ENCODE results near the gene TUFM. TPM values are rescaled to one million over a fixed set of nuclear protein-coding genes. Genes with fewer than 3 reads are reported as not detected.

Gene TUFM
- total and polyA plus RNA-seq, 2 experiments from 2014 or later = 192 to 248 TPM

GRCh38 chr16:28873543-28874201 lies 27.5 kb upstream of the TUFM start:
- H3K27ac ChIP-seq (ENCODE audit: low read depth) = no peak overlapping the region
- H3K27me3 ChIP-seq (ENCODE audit: insufficient read depth) = peaks cover under 1% of the 10 kb centered on the region; the same call in 1 of the 2 replicates
- H3K4me1 Mint-ChIP-seq = peaks cover 24% of the 10 kb centered on the region
- H3K9me2 ChIP-seq (ENCODE audit: insufficient read depth) = no peaks in the 10 kb centered on the region
- H3K27me3 Mint-ChIP-seq (ENCODE audit: insufficient read depth, low read depth, poor library complexity) = peaks cover 9% of the 10 kb centered on the region
- H3K4me1 ChIP-seq (ENCODE audit: insufficient read depth) = peaks cover 17% of the 10 kb centered on the region; the same call in 1 of the 2 replicates
- H3K4me2 ChIP-seq = no peak overlapping the region
- H3K36me3 ChIP-seq (ENCODE audit: insufficient read depth) = peaks cover 4% of the 10 kb centered on the region
- H3K36me3 Mint-ChIP-seq (ENCODE audit: low read depth) = peaks cover 34% of the 10 kb centered on the region; the same call in 2 of the 3 replicates
- ATAC-seq (peak; percentile 79), DNase-seq (ENCODE audit: low spot score) (peak; percentile 78)
- no peak overlapping the region for H3K27ac Mint-ChIP-seq
- no peaks in the 10 kb centered on the region; the same call in 1 of the 2 replicates for H4K20me1 ChIP-seq (replicated peaks; ENCODE audit: insufficient read depth)
- H3K79me2 ChIP-seq (replicated peaks; ENCODE audit: insufficient read depth) = no peaks in the 10 kb centered on the region
- no peak overlapping the region for H3K4me3 Mint-ChIP-seq
- H3K4me3 ChIP-seq = no peak overlapping the region
- no peak for TF ChIP-seq JUNB (IDR thresholded peaks at IDR 0.05; ENCODE audit: unreplicated experiment)
- no peak for TF ChIP-seq NANOG (IDR thresholded peaks at IDR 0.05; ENCODE audit: borderline replicate concordance)
- no peak for TF ChIP-seq EZH2 (IDR thresholded peaks at IDR 0.05; ENCODE audit: low read depth, unreplicated experiment)
- TF ChIP-seq, protein P1, sequence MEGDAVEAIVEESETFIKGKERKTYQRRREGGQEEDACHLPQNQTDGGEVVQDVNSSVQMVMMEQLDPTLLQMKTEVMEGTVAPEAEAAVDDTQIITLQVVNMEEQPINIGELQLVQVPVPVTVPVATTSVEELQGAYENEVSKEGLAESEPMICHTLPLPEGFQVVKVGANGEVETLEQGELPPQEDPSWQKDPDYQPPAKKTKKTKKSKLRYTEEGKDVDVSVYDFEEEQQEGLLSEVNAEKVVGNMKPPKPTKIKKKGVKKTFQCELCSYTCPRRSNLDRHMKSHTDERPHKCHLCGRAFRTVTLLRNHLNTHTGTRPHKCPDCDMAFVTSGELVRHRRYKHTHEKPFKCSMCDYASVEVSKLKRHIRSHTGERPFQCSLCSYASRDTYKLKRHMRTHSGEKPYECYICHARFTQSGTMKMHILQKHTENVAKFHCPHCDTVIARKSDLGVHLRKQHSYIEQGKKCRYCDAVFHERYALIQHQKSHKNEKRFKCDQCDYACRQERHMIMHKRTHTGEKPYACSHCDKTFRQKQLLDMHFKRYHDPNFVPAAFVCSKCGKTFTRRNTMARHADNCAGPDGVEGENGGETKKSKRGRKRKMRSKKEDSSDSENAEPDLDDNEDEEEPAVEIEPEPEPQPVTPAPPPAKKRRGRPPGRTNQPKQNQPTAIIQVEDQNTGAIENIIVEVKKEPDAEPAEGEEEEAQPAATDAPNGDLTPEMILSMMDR (conservative IDR thresholded peaks at IDR 0.05; ENCODE audit: low read depth in 2 of 2) = peak; percentile 66 to 75
- H3K9me3 Mint-ChIP-seq = no peaks in the 10 kb centered on the region
- H3F3A ChIP-seq (replicated peaks; ENCODE audit: low read depth) = 0 out of 2 replicates have a peak, but pooled peaks cover 2% of the 10 kb centered on the region
- H2AFZ ChIP-seq = no peak overlapping the region

- no peak overlapping the region for H3K27ac Mint-ChIP-seq
- no peaks in the 10 kb centered on the region for H3K9me2 ChIP-seq (ENCODE audit: insufficient read depth)
- ATAC-seq = no peak
- no peak overlapping the region for H3K27ac ChIP-seq (ENCODE audit: low read depth)
- H3K36me3 Mint-ChIP-seq (ENCODE audit: low read depth) = peaks cover 36% of the 10 kb centered on the region; the same call in 2 of the 3 replicates
- no peaks in the 10 kb centered on the region for H4K20me1 ChIP-seq (replicated peaks; ENCODE audit: insufficient read depth)
- peaks cover 17% of the 10 kb centered on the region for H3K4me1 Mint-ChIP-seq
- H3K4me2 ChIP-seq = no peak overlapping the region
- no peaks in the 10 kb centered on the region for H3K79me2 ChIP-seq (replicated peaks; ENCODE audit: insufficient read depth)
- H3F3A ChIP-seq (replicated peaks; ENCODE audit: low read depth) = 0 out of 2 replicates have a peak, but pooled peaks cover 2% of the 10 kb centered on the region
- peaks cover 4% of the 10 kb centered on the region for H3K36me3 ChIP-seq (ENCODE audit: insufficient read depth)
- no peak overlapping the region for H3K4me3 Mint-ChIP-seq
- H3K27me3 ChIP-seq (ENCODE audit: insufficient read depth) = no peaks in the 10 kb centered on the region
- peaks cover 7% of the 10 kb centered on the region for H3K27me3 Mint-ChIP-seq (ENCODE audit: insufficient read depth, low read depth, poor library complexity)
- no peak overlapping the region for H2AFZ ChIP-seq
- no peak overlapping the region for H3K4me3 ChIP-seq
- peaks cover 11% of the 10 kb centered on the region; the same call in 1 of the 2 replicates for H3K4me1 ChIP-seq (ENCODE audit: insufficient read depth)
- H3K9me3 Mint-ChIP-seq = no peaks in the 10 kb centered on the region
- DNase-seq (ENCODE audit: low spot score) = no peak
- TF ChIP-seq ETS1 (IDR thresholded peaks at IDR 0.05) = no peak
- TF ChIP-seq STAT1 (IDR thresholded peaks at IDR 0.05; ENCODE audit: unreplicated experiment) = no peak
- no peak for TF ChIP-seq EZH2phosphoT487 (IDR thresholded peaks at IDR 0.05; ENCODE audit: unreplicated experiment)
- no peak for TF ChIP-seq NANOG (IDR thresholded peaks at IDR 0.05; ENCODE audit: borderline replicate concordance)
- no peak for TF ChIP-seq POLR2AphosphoS5 (IDR thresholded peaks at IDR 0.05; ENCODE audit: low read depth)
- no peak for TF ChIP-seq CREB1 (CRISPR knock-in tag; IDR thresholded peaks at IDR 0.05; ENCODE audit: low read depth)
- TF ChIP-seq EZH2 (IDR thresholded peaks at IDR 0.05; ENCODE audit: low read depth, unreplicated experiment) = no peak
- TF ChIP-seq, protein P2, sequence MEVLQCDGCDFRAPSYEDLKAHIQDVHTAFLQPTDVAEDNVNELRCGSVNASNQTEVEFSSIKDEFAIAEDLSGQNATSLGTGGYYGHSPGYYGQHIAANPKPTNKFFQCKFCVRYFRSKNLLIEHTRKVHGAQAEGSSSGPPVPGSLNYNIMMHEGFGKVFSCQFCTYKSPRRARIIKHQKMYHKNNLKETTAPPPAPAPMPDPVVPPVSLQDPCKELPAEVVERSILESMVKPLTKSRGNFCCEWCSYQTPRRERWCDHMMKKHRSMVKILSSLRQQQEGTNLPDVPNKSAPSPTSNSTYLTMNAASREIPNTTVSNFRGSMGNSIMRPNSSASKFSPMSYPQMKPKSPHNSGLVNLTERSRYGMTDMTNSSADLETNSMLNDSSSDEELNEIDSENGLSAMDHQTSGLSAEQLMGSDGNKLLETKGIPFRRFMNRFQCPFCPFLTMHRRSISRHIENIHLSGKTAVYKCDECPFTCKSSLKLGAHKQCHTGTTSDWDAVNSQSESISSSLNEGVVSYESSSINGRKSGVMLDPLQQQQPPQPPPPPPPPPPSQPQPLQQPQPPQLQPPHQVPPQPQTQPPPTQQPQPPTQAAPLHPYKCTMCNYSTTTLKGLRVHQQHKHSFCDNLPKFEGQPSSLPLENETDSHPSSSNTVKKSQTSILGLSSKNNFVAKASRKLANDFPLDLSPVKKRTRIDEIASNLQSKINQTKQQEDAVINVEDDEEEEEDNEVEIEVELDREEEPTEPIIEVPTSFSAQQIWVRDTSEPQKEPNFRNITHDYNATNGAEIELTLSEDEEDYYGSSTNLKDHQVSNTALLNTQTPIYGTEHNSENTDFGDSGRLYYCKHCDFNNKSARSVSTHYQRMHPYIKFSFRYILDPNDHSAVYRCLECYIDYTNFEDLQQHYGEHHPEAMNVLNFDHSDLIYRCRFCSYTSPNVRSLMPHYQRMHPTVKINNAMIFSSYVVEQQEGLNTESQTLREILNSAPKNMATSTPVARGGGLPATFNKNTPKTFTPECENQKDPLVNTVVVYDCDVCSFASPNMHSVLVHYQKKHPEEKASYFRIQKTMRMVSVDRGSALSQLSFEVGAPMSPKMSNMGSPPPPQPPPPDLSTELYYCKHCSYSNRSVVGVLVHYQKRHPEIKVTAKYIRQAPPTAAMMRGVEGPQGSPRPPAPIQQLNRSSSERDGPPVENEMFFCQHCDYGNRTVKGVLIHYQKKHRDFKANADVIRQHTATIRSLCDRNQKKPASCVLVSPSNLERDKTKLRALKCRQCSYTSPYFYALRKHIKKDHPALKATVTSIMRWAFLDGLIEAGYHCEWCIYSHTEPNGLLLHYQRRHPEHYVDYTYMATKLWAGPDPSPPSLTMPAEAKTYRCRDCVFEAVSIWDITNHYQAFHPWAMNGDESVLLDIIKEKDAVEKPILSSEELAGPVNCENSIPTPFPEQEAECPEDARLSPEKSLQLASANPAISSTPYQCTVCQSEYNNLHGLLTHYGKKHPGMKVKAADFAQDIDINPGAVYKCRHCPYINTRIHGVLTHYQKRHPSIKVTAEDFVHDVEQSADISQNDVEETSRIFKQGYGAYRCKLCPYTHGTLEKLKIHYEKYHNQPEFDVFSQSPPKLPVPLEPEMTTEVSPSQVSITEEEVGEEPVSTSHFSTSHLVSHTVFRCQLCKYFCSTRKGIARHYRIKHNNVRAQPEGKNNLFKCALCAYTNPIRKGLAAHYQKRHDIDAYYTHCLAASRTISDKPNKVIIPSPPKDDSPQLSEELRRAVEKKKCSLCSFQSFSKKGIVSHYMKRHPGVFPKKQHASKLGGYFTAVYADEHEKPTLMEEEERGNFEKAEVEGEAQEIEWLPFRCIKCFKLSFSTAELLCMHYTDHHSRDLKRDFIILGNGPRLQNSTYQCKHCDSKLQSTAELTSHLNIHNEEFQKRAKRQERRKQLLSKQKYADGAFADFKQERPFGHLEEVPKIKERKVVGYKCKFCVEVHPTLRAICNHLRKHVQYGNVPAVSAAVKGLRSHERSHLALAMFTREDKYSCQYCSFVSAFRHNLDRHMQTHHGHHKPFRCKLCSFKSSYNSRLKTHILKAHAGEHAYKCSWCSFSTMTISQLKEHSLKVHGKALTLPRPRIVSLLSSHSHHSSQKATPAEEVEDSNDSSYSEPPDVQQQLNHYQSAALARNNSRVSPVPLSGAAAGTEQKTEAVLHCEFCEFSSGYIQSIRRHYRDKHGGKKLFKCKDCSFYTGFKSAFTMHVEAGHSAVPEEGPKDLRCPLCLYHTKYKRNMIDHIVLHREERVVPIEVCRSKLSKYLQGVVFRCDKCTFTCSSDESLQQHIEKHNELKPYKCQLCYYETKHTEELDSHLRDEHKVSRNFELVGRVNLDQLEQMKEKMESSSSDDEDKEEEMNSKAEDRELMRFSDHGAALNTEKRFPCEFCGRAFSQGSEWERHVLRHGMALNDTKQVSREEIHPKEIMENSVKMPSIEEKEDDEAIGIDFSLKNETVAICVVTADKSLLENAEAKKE (CRISPR knock-in tag; IDR thresholded peaks at IDR 0.05) = no peak
Measured at GRCh38 chr16:28872952-28873351, 26.8 kb upstream of the TUFM start.
